ENCODE data around the gene GRID2IP. TPM values are rescaled to one million over a fixed set of nuclear protein-coding genes. Genes with fewer than 3 reads are reported as not detected.

GRID2IP gene
- total and polyA plus RNA-seq, 2 of the 13 experiments (the other 11 are each of a cell fraction or from before 2014, with no cell fraction given) = 0.03 TPM; not detected in 1

DNA sequence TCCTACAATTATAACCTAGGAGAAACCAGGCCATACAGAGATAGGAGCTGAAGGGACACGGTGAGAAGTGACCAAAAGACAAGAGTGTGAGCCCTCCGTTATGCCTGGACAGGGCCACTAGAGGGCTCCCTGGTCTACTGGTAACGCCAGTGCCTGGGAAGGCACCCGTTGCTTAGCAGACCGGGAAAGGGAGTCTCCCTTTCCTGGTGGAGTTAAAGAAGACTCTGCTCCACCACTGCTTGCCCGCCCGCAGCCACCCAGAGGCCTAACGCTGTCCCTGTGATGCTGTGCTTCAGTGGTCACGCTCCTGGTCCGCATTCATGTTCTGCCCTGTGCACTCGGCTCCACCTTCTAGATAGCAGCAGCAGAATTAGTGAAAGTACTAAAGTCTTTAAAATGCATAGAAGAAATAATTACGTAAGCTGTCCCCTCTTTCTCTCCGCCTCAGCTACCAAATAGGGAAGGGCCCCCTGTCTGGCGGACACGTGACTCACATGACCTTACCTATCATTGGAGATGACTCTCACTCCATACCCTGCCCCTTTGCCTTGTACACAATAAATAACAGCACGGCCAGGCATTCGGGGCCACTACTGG, 34.8 kb downstream of the GRID2IP start (continued):
- TF ChIP-seq, protein P1, sequence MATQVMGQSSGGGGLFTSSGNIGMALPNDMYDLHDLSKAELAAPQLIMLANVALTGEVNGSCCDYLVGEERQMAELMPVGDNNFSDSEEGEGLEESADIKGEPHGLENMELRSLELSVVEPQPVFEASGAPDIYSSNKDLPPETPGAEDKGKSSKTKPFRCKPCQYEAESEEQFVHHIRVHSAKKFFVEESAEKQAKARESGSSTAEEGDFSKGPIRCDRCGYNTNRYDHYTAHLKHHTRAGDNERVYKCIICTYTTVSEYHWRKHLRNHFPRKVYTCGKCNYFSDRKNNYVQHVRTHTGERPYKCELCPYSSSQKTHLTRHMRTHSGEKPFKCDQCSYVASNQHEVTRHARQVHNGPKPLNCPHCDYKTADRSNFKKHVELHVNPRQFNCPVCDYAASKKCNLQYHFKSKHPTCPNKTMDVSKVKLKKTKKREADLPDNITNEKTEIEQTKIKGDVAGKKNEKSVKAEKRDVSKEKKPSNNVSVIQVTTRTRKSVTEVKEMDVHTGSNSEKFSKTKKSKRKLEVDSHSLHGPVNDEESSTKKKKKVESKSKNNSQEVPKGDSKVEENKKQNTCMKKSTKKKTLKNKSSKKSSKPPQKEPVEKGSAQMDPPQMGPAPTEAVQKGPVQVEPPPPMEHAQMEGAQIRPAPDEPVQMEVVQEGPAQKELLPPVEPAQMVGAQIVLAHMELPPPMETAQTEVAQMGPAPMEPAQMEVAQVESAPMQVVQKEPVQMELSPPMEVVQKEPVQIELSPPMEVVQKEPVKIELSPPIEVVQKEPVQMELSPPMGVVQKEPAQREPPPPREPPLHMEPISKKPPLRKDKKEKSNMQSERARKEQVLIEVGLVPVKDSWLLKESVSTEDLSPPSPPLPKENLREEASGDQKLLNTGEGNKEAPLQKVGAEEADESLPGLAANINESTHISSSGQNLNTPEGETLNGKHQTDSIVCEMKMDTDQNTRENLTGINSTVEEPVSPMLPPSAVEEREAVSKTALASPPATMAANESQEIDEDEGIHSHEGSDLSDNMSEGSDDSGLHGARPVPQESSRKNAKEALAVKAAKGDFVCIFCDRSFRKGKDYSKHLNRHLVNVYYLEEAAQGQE (IDR thresholded peaks at IDR 0.05; ENCODE audit: borderline replicate concordance in 1 of 2, low read depth in 1 of 2, low read length in 2 of 2) = no peak
- TF ChIP-seq, protein P2, sequence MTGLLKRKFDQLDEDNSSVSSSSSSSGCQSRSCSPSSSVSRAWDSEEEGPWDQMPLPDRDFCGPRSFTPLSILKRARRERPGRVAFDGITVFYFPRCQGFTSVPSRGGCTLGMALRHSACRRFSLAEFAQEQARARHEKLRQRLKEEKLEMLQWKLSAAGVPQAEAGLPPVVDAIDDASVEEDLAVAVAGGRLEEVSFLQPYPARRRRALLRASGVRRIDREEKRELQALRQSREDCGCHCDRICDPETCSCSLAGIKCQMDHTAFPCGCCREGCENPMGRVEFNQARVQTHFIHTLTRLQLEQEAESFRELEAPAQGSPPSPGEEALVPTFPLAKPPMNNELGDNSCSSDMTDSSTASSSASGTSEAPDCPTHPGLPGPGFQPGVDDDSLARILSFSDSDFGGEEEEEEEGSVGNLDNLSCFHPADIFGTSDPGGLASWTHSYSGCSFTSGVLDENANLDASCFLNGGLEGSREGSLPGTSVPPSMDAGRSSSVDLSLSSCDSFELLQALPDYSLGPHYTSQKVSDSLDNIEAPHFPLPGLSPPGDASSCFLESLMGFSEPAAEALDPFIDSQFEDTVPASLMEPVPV (CRISPR knock-in tag; IDR thresholded peaks at IDR 0.05) = no peak
- 0 out of 2 replicates have a peak, but pooled peaks have one; percentile 44 for TF ChIP-seq SMAD3 (CRISPR knock-in tag; IDR thresholded peaks at IDR 0.05)
- TF ChIP-seq, protein P3, sequence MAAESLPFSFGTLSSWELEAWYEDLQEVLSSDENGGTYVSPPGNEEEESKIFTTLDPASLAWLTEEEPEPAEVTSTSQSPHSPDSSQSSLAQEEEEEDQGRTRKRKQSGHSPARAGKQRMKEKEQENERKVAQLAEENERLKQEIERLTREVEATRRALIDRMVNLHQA (CRISPR knock-in tag; IDR thresholded peaks at IDR 0.05) = no peak
- TF ChIP-seq, protein P4, sequence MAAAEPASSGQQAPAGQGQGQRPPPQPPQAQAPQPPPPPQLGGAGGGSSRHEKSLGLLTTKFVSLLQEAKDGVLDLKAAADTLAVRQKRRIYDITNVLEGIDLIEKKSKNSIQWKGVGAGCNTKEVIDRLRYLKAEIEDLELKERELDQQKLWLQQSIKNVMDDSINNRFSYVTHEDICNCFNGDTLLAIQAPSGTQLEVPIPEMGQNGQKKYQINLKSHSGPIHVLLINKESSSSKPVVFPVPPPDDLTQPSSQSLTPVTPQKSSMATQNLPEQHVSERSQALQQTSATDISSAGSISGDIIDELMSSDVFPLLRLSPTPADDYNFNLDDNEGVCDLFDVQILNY (CRISPR knock-in tag; conservative IDR thresholded peaks at IDR 0.05) = no peak
- no peak for TF ChIP-seq CBX1 (IDR thresholded peaks at IDR 0.05; ENCODE audit: low read depth)
- TF ChIP-seq CCAR2 (optimal IDR thresholded peaks at IDR 0.05; ENCODE audit: low read depth, low read length) = no peak
- TF ChIP-seq KDM1A (CRISPR knock-in tag; IDR thresholded peaks at IDR 0.05) = no peak
- no peak for TF ChIP-seq PCBP2 (optimal IDR thresholded peaks at IDR 0.05; ENCODE audit: low read depth, low read length, poor library complexity, severe bottlenecking)
- no peak for TF ChIP-seq FOXO1 (CRISPR knock-in tag; IDR thresholded peaks at IDR 0.05)
- peak; percentile 37; the same call in 1 of the 2 replicates for TF ChIP-seq MIER3 (CRISPR knock-in tag; IDR thresholded peaks at IDR 0.05; ENCODE audit: borderline replicate concordance)
- TF ChIP-seq RBM39 (IDR thresholded peaks at IDR 0.05; ENCODE audit: low read depth, low read length, poor library complexity, severe bottlenecking) = no peak
- peak; percentile 93 for TF ChIP-seq ZNF768 (CRISPR knock-in tag; IDR thresholded peaks at IDR 0.05)
- TF ChIP-seq AGO2 (optimal IDR thresholded peaks at IDR 0.05; ENCODE audit: low read depth, low read length) = no peak
- TF ChIP-seq SPEN (CRISPR knock-in tag; IDR thresholded peaks at IDR 0.05; ENCODE audit: low read depth) = no peak
- TF ChIP-seq ELF1 (CRISPR knock-in tag; IDR thresholded peaks at IDR 0.05) = no peak
- TF ChIP-seq, protein P5, sequence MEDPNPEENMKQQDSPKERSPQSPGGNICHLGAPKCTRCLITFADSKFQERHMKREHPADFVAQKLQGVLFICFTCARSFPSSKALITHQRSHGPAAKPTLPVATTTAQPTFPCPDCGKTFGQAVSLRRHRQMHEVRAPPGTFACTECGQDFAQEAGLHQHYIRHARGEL (CRISPR knock-in tag; IDR thresholded peaks at IDR 0.05) = no peak
- TF ChIP-seq, protein P6, sequence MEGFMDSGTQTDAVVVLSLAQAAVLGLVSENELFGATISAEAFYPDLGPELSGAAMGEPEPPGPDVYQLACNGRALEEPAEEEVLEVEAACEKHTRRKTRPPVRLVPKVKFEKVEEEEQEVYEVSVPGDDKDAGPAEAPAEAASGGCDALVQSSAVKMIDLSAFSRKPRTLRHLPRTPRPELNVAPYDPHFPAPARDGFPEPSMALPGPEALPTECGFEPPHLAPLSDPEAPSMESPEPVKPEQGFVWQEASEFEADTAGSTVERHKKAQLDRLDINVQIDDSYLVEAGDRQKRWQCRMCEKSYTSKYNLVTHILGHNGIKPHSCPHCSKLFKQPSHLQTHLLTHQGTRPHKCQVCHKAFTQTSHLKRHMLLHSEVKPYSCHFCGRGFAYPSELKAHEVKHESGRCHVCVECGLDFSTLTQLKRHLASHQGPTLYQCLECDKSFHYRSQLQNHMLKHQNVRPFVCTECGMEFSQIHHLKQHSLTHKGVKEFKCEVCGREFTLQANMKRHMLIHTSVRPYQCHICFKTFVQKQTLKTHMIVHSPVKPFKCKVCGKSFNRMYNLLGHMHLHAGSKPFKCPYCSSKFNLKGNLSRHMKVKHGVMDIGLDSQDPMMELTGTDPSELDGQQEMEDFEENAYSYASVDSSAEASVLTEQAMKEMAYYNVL (CRISPR knock-in tag; IDR thresholded peaks at IDR 0.05; ENCODE audit: borderline replicate concordance) = no peak
- TF ChIP-seq ZFP36 (IDR thresholded peaks at IDR 0.05; ENCODE audit: borderline replicate concordance, low read depth, low read length, partially characterized antibody) = no peak
- peak; percentile 37; the same call in 1 of the 2 replicates for TF ChIP-seq FOSL2 (CRISPR knock-in tag; IDR thresholded peaks at IDR 0.05)
